ENCODE measurements around the gene SNRPD3.
"Not testable (repeated sequence)": the region's sequence is repeated elsewhere in the genome, so short reads cannot be mapped to it uniquely, and the experiment has no call there.

SNRPD3 gene

GRCh38 chr22:24593559-24593835, 37.7 kb downstream of the SNRPD3 start:
- not testable (repeated sequence) for DNase-seq

- DNase-seq, result no peak
Observed at GRCh38 chr22:24593836-24594568, 38.2 kb downstream of the SNRPD3 start.

- DNase-seq, result no peak
Observed at GRCh38 chr22:24594569-24595120, 38.8 kb downstream of the SNRPD3 start.

GRCh38 chr22:24595228-24595627, 39.4 kb downstream of the SNRPD3 start:
- no peak for DNase-seq

GRCh38 chr22:24595863-24596262, 40.1 kb downstream of the SNRPD3 start:
- no peak for DNase-seq

GRCh38 chr22:24597076-24597475, 41.3 kb downstream of the SNRPD3 start:
- not testable (repeated sequence) for DNase-seq

GRCh38 chr22:24599514-24599913, 43.7 kb downstream of the SNRPD3 start:
- no peak for DNase-seq

- not testable (repeated sequence) for DNase-seq
Observed at GRCh38 chr22:24599958-24600715, 44.3 kb downstream of the SNRPD3 start.

GRCh38 chr22:24601217-24602104, 45.7 kb downstream of the SNRPD3 start:
- no peak for DNase-seq

GRCh38 chr22:24602105-24602749, 46.4 kb downstream of the SNRPD3 start:
- DNase-seq, result not testable (repeated sequence)

GRCh38 chr22:24602847-24603769, 47.3 kb downstream of the SNRPD3 start, which contains the start of gene GGT1:
TSS of gene GGT1 (plus strand) at chr22:24603193. CDS start at chr22:24611082, 7,889 bp downstream.
- not testable (repeated sequence) for DNase-seq

- DNase-seq, result not testable (repeated sequence)
Observed at GRCh38 chr22:24603770-24604629, 48.2 kb downstream of the SNRPD3 start.

- not testable (repeated sequence) for DNase-seq
Observed at GRCh38 chr22:24606340-24606739, 50.5 kb downstream of the SNRPD3 start.

- DNase-seq, result not testable (repeated sequence)
Observed at GRCh38 chr22:24607429-24607983, 51.7 kb downstream of the SNRPD3 start.

GRCh38 chr22:24608327-24608726, 52.5 kb downstream of the SNRPD3 start:
- DNase-seq, result not testable (repeated sequence)

GRCh38 chr22:24609888-24610287, 54.1 kb downstream of the SNRPD3 start:
- DNase-seq, result not testable (repeated sequence)

GRCh38 chr22:24614794-24615193, 59.0 kb downstream of the SNRPD3 start:
- DNase-seq, result not testable (repeated sequence)

GRCh38 chr22:24621244-24621643, 65.4 kb downstream of the SNRPD3 start:
- not testable (repeated sequence) for DNase-seq

- DNase-seq, result not testable (repeated sequence)
Observed at GRCh38 chr22:24622596-24622995, 66.8 kb downstream of the SNRPD3 start.
